SK-N-SH treated with all-trans-retinoic acid at 6 μM for 48 hours (cell line): Measurements from ENCODE around the gene SLC12A6.

Source experiments
- ATAC-seq: fragments of 200-7000 bp; cut with Tn5 transposase; 3 replicates; pipeline ENCODE4 v1.9.1; 2020; ENCODE audit warnings: mild to moderate bottlenecking, moderate library complexity
- ARNTL ChIP-seq: fragments of 450-650 bp; formaldehyde crosslinking; IDR thresholded peaks from 2 replicates; pipeline ENCODE4 v1.5.0; 2020; ENCODE audit warnings: low read depth, mild to moderate bottlenecking, moderate library complexity, borderline replicate concordance
- CSDC2 ChIP-seq: fragments of 250-450 bp; sonication (Bioruptor Pico); IDR thresholded peaks from 2 replicates; pipeline ENCODE4 v1.5.0; 2020; ENCODE audit warnings: mild to moderate bottlenecking, moderate library complexity
- ESRRG ChIP-seq: fragments of 250-450 bp; sonication (Bioruptor Pico); IDR thresholded peaks from 2 replicates; pipeline ENCODE4 v1.6.1; 2021; ENCODE audit warnings: mild to moderate bottlenecking
- GLIS3 ChIP-seq: fragments of 250-450 bp; sonication (Bioruptor Pico); IDR thresholded peaks from 2 replicates; pipeline ENCODE4 v1.5.0; 2020; ENCODE audit warnings: mild to moderate bottlenecking, moderate library complexity
- ISL1 ChIP-seq: fragments of 250-450 bp; sonication (Bioruptor Pico); IDR thresholded peaks from 2 replicates; pipeline ENCODE4 v2.1.2; 2022; ENCODE audit warnings: mild to moderate bottlenecking, moderate library complexity
- OSR1 ChIP-seq: fragments of 250-450 bp; sonication (Bioruptor Pico); IDR thresholded peaks from 2 replicates; pipeline ENCODE4 v1.8.0; 2022; ENCODE audit warnings: moderate library complexity, mild to moderate bottlenecking, inconsistent platforms
- POU6F1 ChIP-seq: fragments of 250-450 bp; sonication (Bioruptor Pico); IDR thresholded peaks from 2 replicates; pipeline ENCODE4 v1.8.0; 2021; ENCODE audit warnings: low read depth, mild to moderate bottlenecking, moderate library complexity, borderline replicate concordance
- PPARA ChIP-seq: fragments of 250-450 bp; sonication (Bioruptor Pico); IDR thresholded peaks from 2 replicates; pipeline ENCODE4 v1.5.0; 2020; ENCODE audit warnings: mild to moderate bottlenecking, borderline replicate concordance
- RARB ChIP-seq: fragments of 250-450 bp; sonication (Bioruptor Pico); IDR thresholded peaks from 2 replicates; pipeline ENCODE4 v1.8.0; 2021; ENCODE audit warnings: mild to moderate bottlenecking, moderate library complexity
- SNAI2 ChIP-seq: fragments of 250-450 bp; sonication (Bioruptor Pico); IDR thresholded peaks from 2 replicates; pipeline ENCODE4 v1.5.0; 2020; ENCODE audit warnings: mild to moderate bottlenecking, moderate library complexity
- TCF4 ChIP-seq: fragments of 250-450 bp; sonication (Bioruptor Pico); IDR thresholded peaks from 2 replicates; pipeline ENCODE4 v1.8.0; 2021; ENCODE audit warnings: mild to moderate bottlenecking, moderate library complexity, borderline replicate concordance
- TOX ChIP-seq: fragments of 250-450 bp; sonication (Bioruptor Pico); IDR thresholded peaks from 2 replicates; pipeline ENCODE4 v1.8.0; 2021; ENCODE audit warnings: mild to moderate bottlenecking, moderate library complexity, borderline replicate concordance
- ZC3H10 ChIP-seq: fragments of 250-450 bp; sonication (Bioruptor Pico); IDR thresholded peaks from 2 replicates; pipeline ENCODE4 v1.5.1; 2021; ENCODE audit warnings: mild to moderate bottlenecking, moderate library complexity
- ZFP3 ChIP-seq: fragments of 250-450 bp; sonication (Bioruptor Pico); IDR thresholded peaks from 2 replicates; pipeline ENCODE4 v1.5.0; 2020; ENCODE audit warnings: mild to moderate bottlenecking, moderate library complexity
- ZFP30 ChIP-seq: fragments of 450-650 bp; formaldehyde crosslinking; IDR thresholded peaks from 2 replicates; pipeline ENCODE4 v1.5.0; 2022; ENCODE audit warnings: mild to moderate bottlenecking, moderate library complexity
- ZNF565 ChIP-seq: fragments of 450-650 bp; formaldehyde crosslinking; conservative IDR thresholded peaks from 2 replicates; pipeline ENCODE4 v1.5.0; 2020; ENCODE audit warnings: low read depth, mild to moderate bottlenecking, moderate library complexity
- ZNF70 ChIP-seq: fragments of 450-650 bp; formaldehyde crosslinking; IDR thresholded peaks from 2 replicates; pipeline ENCODE4 v1.5.0; 2020; ENCODE audit warnings: mild to moderate bottlenecking, moderate library complexity
- ZNF8 ChIP-seq: fragments of 450-650 bp; formaldehyde crosslinking; IDR thresholded peaks from 2 replicates; pipeline ENCODE4 v1.5.0; 2020; ENCODE audit warnings: mild to moderate bottlenecking, moderate library complexity
- TF ChIP-seq, protein P1 (sequence below): fragments of 250-450 bp; sonication (Bioruptor Pico); IDR thresholded peaks from 2 replicates; pipeline ENCODE4 v1.5.1; 2020; ENCODE audit warnings: low read depth, mild to moderate bottlenecking, moderate library complexity
- TF ChIP-seq, protein P2 (sequence below): fragments of 250-450 bp; sonication (Bioruptor Pico); IDR thresholded peaks from 2 replicates; pipeline ENCODE4 v1.8.0; 2020; ENCODE audit warnings: mild to moderate bottlenecking, moderate library complexity, borderline replicate concordance
- TF ChIP-seq, protein P3 (sequence below): fragments of 250-450 bp; sonication (Bioruptor Pico); IDR thresholded peaks from 2 replicates; pipeline ENCODE4 v1.5.0; 2020; ENCODE audit warnings: mild to moderate bottlenecking, moderate library complexity
- TF ChIP-seq, protein P4 (sequence below): fragments of 250-450 bp; sonication (Bioruptor Pico); IDR thresholded peaks from 2 replicates; pipeline ENCODE4 v1.5.1; 2021; ENCODE audit warnings: mild to moderate bottlenecking, moderate library complexity

The SLC12A6 gene

GRCh38 chr15:34332553-34333120 is 4.9 kb downstream of the SLC12A6 start:
- no peak for ATAC-seq
- TF ChIP-seq ZNF8 = no peak
- TF ChIP-seq, protein P1, sequence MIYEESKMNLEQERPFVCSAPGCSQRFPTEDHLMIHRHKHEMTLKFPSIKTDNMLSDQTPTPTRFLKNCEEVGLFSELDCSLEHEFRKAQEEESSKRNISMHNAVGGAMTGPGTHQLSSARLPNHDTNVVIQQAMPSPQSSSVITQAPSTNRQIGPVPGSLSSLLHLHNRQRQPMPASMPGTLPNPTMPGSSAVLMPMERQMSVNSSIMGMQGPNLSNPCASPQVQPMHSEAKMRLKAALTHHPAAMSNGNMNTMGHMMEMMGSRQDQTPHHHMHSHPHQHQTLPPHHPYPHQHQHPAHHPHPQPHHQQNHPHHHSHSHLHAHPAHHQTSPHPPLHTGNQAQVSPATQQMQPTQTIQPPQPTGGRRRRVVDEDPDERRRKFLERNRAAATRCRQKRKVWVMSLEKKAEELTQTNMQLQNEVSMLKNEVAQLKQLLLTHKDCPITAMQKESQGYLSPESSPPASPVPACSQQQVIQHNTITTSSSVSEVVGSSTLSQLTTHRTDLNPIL (CRISPR knock-in tag) = no peak
- TF ChIP-seq ESRRG = no peak
- TF ChIP-seq, protein P2, sequence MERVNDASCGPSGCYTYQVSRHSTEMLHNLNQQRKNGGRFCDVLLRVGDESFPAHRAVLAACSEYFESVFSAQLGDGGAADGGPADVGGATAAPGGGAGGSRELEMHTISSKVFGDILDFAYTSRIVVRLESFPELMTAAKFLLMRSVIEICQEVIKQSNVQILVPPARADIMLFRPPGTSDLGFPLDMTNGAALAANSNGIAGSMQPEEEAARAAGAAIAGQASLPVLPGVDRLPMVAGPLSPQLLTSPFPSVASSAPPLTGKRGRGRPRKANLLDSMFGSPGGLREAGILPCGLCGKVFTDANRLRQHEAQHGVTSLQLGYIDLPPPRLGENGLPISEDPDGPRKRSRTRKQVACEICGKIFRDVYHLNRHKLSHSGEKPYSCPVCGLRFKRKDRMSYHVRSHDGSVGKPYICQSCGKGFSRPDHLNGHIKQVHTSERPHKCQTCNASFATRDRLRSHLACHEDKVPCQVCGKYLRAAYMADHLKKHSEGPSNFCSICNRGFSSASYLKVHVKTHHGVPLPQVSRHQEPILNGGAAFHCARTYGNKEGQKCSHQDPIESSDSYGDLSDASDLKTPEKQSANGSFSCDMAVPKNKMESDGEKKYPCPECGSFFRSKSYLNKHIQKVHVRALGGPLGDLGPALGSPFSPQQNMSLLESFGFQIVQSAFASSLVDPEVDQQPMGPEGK (CRISPR knock-in tag) = no peak
- TF ChIP-seq ARNTL (CRISPR knock-in tag) = no peak
- TF ChIP-seq, protein P3, sequence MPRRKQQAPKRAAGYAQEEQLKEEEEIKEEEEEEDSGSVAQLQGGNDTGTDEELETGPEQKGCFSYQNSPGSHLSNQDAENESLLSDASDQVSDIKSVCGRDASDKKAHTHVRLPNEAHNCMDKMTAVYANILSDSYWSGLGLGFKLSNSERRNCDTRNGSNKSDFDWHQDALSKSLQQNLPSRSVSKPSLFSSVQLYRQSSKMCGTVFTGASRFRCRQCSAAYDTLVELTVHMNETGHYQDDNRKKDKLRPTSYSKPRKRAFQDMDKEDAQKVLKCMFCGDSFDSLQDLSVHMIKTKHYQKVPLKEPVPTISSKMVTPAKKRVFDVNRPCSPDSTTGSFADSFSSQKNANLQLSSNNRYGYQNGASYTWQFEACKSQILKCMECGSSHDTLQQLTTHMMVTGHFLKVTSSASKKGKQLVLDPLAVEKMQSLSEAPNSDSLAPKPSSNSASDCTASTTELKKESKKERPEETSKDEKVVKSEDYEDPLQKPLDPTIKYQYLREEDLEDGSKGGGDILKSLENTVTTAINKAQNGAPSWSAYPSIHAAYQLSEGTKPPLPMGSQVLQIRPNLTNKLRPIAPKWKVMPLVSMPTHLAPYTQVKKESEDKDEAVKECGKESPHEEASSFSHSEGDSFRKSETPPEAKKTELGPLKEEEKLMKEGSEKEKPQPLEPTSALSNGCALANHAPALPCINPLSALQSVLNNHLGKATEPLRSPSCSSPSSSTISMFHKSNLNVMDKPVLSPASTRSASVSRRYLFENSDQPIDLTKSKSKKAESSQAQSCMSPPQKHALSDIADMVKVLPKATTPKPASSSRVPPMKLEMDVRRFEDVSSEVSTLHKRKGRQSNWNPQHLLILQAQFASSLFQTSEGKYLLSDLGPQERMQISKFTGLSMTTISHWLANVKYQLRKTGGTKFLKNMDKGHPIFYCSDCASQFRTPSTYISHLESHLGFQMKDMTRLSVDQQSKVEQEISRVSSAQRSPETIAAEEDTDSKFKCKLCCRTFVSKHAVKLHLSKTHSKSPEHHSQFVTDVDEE = no peak
- TF ChIP-seq ZFP3 (CRISPR knock-in tag) = no peak
- TF ChIP-seq, protein P4, sequence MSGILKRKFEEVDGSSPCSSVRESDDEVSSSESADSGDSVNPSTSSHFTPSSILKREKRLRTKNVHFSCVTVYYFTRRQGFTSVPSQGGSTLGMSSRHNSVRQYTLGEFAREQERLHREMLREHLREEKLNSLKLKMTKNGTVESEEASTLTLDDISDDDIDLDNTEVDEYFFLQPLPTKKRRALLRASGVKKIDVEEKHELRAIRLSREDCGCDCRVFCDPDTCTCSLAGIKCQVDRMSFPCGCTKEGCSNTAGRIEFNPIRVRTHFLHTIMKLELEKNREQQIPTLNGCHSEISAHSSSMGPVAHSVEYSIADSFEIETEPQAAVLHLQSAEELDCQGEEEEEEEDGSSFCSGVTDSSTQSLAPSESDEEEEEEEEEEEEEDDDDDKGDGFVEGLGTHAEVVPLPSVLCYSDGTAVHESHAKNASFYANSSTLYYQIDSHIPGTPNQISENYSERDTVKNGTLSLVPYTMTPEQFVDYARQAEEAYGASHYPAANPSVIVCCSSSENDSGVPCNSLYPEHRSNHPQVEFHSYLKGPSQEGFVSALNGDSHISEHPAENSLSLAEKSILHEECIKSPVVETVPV (CRISPR knock-in tag) = no peak
- no peak for TF ChIP-seq RARB (CRISPR knock-in tag)
- TF ChIP-seq OSR1 (CRISPR knock-in tag) = no peak
- TF ChIP-seq ZNF565 (CRISPR knock-in tag) = no peak
- TF ChIP-seq ZNF70 (CRISPR knock-in tag) = no peak
- TF ChIP-seq GLIS3 (CRISPR knock-in tag) = no peak
- TF ChIP-seq ISL1 (CRISPR knock-in tag) = no peak
- TF ChIP-seq ZC3H10 (CRISPR knock-in tag) = no peak
- no peak for TF ChIP-seq SNAI2 (CRISPR knock-in tag)
- no peak for TF ChIP-seq ZFP30 (CRISPR knock-in tag)
- TF ChIP-seq CSDC2 (CRISPR knock-in tag) = no peak
- no peak for TF ChIP-seq TOX (CRISPR knock-in tag)
- no peak for TF ChIP-seq POU6F1 (CRISPR knock-in tag)

DNA sequence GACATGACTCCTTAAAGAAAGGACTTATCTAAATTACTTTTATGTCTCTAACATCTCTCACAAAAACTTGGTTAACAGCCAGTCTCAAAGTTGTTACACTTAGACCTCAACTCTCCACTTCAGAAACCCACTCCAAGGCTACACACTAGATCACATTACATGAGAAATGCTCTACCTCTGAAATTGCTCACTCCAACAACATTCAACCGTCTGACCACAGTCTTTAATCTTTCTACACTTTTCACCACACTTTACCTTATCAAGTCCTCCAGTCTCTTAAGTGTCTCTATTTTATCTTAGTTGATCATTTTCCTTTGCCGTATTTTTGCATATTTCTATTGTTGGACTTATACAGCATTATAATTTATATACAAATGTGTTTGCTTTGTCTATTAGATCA is 5.8 kb downstream of the SLC12A6 start:
- no peak for ATAC-seq
- TF ChIP-seq TCF4 (CRISPR knock-in tag) (no peak), ZNF70 (CRISPR knock-in tag) (no peak), PPARA (CRISPR knock-in tag) (no peak), ZC3H10 (CRISPR knock-in tag) (no peak)
- TF ChIP-seq, protein P3 = no peak
